ENCODE data around the gene RPL41.

Gene RPL41

DNA sequence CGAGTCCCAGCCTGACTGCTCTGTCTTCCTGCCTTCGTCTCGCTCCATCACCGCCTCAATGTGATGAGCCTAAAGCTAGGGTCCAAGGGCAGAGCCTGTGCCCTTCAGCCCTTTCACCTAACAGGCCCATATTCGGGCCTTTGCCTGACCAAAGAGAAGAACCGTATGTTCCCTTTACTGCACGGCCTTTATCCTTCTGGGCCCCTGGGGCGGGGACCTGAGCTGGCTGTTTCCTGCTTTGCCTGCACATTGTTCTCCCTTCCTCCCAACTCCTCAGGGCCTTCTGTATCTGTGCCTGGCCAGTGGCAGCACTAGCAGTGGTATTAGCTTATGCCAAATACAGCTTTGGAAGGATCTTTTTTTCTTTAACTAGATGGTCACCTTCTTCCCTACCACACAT lies 27.4 kb downstream of the RPL41 start:
- peaks cover 0 to 24% (median 10%) of the 10 kb centered on the region in 4 experiments for H3K4me1 ChIP-seq (ENCODE audit: control extremely low read depth in 1 of 4, control insufficient read depth in 4 of 4, insufficient read depth in 4 of 4, low read length in 3 of 4)
- 57% methylated on average over 8 of the region's 8 CpGs for WGBS (ENCODE audit: insufficient coverage)
- ChIA-PET POLR2A (no interaction called here), CTCF (interaction anchor here (0.8 to 10.6 kb wide), 7 partner anchors 10 to 78 kb away, joined by 3 to 90 read pairs (median 4); partner anchors contain the start of genes ESYT1 and RNF41)
- H3K36me3 ChIP-seq (ENCODE audit: control insufficient read depth in 4 of 4, insufficient read depth in 4 of 4, low read length in 3 of 4) = peaks cover 17 to 55% (median 50%) of the 10 kb centered on the region in 4 experiments
- H3K4me3 ChIP-seq (ENCODE audit: control insufficient read depth in 1 of 7, extremely low read depth in 1 of 7, insufficient read depth in 4 of 7, low read depth in 2 of 7, low read length in 6 of 7) = no peak overlapping the region
- no peaks in the 10 kb centered on the region for H3K27me3 ChIP-seq (replicated peaks in 2 of 5; ENCODE audit: control insufficient read depth in 4 of 5, insufficient read depth in 5 of 5, low read length in 4 of 5)
- H3K9me3 ChIP-seq (ENCODE audit: control extremely low read depth in 1 of 5, control insufficient read depth in 4 of 5, insufficient read depth in 2 of 5, low read depth in 1 of 5, low read length in 4 of 5) = no peaks in the 10 kb centered on the region
- H3K27ac ChIP-seq (ENCODE audit: insufficient read depth in 1 of 2, low read depth in 1 of 2, low read length in 2 of 2, poor library complexity in 1 of 2, severe bottlenecking in 2 of 2) = no peak overlapping the region
- DNase-seq = no peak

DNA sequence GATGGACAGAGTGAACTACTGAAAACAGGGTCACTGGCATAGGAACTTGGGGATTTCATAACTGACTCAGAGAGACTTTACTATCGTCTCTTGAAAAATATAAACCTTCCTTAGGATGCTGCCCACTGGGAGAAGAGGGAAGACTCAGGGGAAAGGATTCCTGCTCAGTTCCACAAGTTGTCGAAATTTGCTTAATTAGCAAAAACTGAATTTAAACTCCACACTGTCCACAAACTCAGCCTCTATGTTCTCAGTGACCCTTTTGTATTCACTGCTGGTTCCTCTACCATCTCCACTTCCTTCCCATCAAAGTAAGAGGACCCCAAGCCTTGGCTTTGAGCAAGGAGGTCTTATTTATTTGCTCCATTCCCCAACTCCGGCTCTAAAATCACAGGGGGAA lies 28.8 kb downstream of the RPL41 start:
- WGBS (ENCODE audit: insufficient coverage) = 100% methylated on average over 1 of the region's 3 CpGs
- no peaks in the 10 kb centered on the region for H3K27me3 ChIP-seq (replicated peaks in 2 of 5; ENCODE audit: control insufficient read depth in 4 of 5, insufficient read depth in 5 of 5, low read length in 4 of 5)
- DNase-seq = no peak
- ChIA-PET POLR2A (no interaction called here), CTCF (interaction anchor here (1.3 to 10.6 kb wide), 4 partner anchors 14 to 77 kb away, joined by 3 to 90 read pairs (median 12); partner anchors contain the start of genes ESYT1 and RNF41)
- H3K27ac ChIP-seq (ENCODE audit: insufficient read depth in 1 of 2, low read depth in 1 of 2, low read length in 2 of 2, poor library complexity in 1 of 2, severe bottlenecking in 2 of 2) = no peak overlapping the region
- H3K4me1 ChIP-seq (ENCODE audit: control extremely low read depth in 1 of 4, control insufficient read depth in 4 of 4, insufficient read depth in 4 of 4, low read length in 3 of 4) = peaks cover 0 to 23% (median 10%) of the 10 kb centered on the region in 4 experiments
- H3K4me3 ChIP-seq (ENCODE audit: control insufficient read depth in 1 of 7, extremely low read depth in 1 of 7, insufficient read depth in 4 of 7, low read depth in 2 of 7, low read length in 6 of 7) = no peak overlapping the region
- H3K36me3 ChIP-seq (ENCODE audit: control insufficient read depth in 4 of 4, insufficient read depth in 4 of 4, low read length in 3 of 4) = peaks cover 15 to 48% (median 43%) of the 10 kb centered on the region in 4 experiments
- no peaks in the 10 kb centered on the region for H3K9me3 ChIP-seq (ENCODE audit: control extremely low read depth in 1 of 5, control insufficient read depth in 4 of 5, insufficient read depth in 2 of 5, low read depth in 1 of 5, low read length in 4 of 5)

DNA sequence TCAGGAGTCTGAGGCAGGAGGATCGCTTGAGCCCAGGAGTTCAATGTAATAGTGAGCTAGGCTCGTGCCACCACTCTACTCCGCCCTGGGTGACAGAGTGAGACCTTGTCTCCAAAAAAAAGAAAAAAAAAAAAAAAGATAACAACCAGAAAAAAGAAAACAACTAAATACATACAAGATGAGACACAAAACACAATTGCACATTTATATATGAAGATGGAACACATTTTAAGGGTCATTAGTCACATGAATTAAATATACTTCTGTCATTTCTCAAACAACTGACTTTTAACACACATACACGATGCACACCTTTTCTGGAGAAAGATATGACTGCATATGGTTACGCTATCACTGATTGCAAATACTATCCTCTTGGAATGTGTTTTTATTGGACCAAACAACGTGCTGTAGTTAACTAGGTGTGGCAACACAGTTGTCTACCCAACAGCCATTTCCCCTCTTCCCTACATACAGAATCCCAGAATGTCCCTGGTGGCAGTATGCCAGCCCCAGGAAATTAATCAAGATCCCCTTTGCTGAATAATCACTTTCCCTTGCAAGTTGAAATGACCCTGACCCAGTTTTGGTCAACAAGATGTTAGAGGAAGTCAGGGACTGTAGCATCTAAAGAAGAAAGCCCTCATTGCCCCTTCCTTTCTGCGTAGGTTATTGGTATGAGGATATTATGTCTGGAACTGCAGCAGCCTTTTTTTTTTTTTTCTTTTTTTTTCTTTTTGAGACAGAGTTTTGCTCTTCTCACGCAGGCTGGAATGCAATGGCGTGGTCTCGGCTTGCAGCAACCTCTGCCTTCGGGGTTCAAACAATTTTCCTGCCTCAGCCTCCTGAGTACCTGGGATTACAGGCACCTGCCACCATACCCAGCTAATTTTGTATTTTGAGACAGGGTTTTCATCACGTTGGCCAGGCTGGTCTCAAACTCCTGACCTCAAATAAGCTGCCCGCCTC lies 30.3 kb downstream of the RPL41 start:
- POLR2A ChIA-PET = no interaction called here
- no peak overlapping the region for H3K4me3 ChIP-seq (ENCODE audit: control insufficient read depth in 1 of 7, extremely low read depth in 1 of 7, insufficient read depth in 4 of 7, low read depth in 2 of 7, low read length in 6 of 7)
- H3K9me3 ChIP-seq (ENCODE audit: control extremely low read depth in 1 of 5, control insufficient read depth in 4 of 5, insufficient read depth in 2 of 5, low read depth in 1 of 5, low read length in 4 of 5) = no peaks in the 10 kb centered on the region
- CTCF ChIA-PET = no interaction called here
- H3K27me3 ChIP-seq (replicated peaks in 2 of 5; ENCODE audit: control insufficient read depth in 4 of 5, insufficient read depth in 5 of 5, low read length in 4 of 5) = no peaks in the 10 kb centered on the region
- WGBS (ENCODE audit: insufficient coverage) = 96% methylated on average over 7 of the region's 13 CpGs
- peaks cover 15 to 38% (median 34%) of the 10 kb centered on the region in 4 experiments for H3K36me3 ChIP-seq (ENCODE audit: control insufficient read depth in 4 of 4, insufficient read depth in 4 of 4, low read length in 3 of 4)
- no peak overlapping the region for H3K27ac ChIP-seq (ENCODE audit: insufficient read depth in 1 of 2, low read depth in 1 of 2, low read length in 2 of 2, poor library complexity in 1 of 2, severe bottlenecking in 2 of 2)
- DNase-seq = no peak
- H3K4me1 ChIP-seq (ENCODE audit: control extremely low read depth in 1 of 4, control insufficient read depth in 4 of 4, insufficient read depth in 4 of 4, low read length in 3 of 4) = peaks cover 0 to 35% (median 24%) of the 10 kb centered on the region in 4 experiments

DNA sequence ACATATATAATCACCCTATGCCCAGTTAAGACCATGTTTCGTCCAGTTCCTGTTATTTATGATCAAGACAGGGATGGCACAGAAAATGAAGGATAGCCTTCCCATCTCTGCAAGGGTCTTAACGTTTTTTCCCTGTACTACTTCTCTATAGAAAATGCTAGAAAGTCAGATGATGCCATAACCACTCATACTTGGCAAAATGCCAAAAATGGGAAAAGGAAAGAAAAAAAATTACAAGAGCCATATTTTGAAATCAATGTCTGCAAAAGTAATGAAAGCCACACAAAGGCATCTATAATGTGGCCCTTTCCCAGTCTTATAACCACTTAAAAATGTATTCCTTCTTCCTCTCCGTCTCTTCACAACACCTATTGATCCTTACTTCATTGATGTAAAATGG lies 34.1 kb downstream of the RPL41 start:
- no peaks in the 10 kb centered on the region for H3K27me3 ChIP-seq (replicated peaks in 2 of 5; ENCODE audit: control insufficient read depth in 4 of 5, insufficient read depth in 5 of 5, low read length in 4 of 5)
- POLR2A ChIA-PET = interaction anchor here (0.7 kb wide), 2 partner anchors 79 to 196 kb away, joined by 4 to 8 read pairs; no protein-coding TSS in a partner anchor
- CTCF ChIA-PET = interaction anchor here (0.6 to 1.0 kb wide), 4 partner anchors 9 to 75 kb away, joined by 3 to 4 read pairs (median 3); partner anchors contain the start of gene ESYT1
- peaks cover 0 to 10% (median 5%) of the 10 kb centered on the region in 4 experiments for H3K36me3 ChIP-seq (ENCODE audit: control insufficient read depth in 4 of 4, insufficient read depth in 4 of 4, low read length in 3 of 4)
- H3K27ac ChIP-seq (ENCODE audit: insufficient read depth in 1 of 2, low read depth in 1 of 2, low read length in 2 of 2, poor library complexity in 1 of 2, severe bottlenecking in 2 of 2) = no peak overlapping the region
- peaks cover 2 to 36% (median 27%) of the 10 kb centered on the region in 4 experiments for H3K4me1 ChIP-seq (ENCODE audit: control extremely low read depth in 1 of 4, control insufficient read depth in 4 of 4, insufficient read depth in 4 of 4, low read length in 3 of 4)
- no peak overlapping the region for H3K4me3 ChIP-seq (ENCODE audit: control insufficient read depth in 1 of 7, extremely low read depth in 1 of 7, insufficient read depth in 4 of 7, low read depth in 2 of 7, low read length in 6 of 7)
- no CpG with 5 or more reads among the region's 3 CpGs for WGBS (ENCODE audit: insufficient coverage)
- no peaks in the 10 kb centered on the region for H3K9me3 ChIP-seq (ENCODE audit: control extremely low read depth in 1 of 5, control insufficient read depth in 4 of 5, insufficient read depth in 2 of 5, low read depth in 1 of 5, low read length in 4 of 5)
- peak; percentile 48 to 66 (median 61) for DNase-seq

DNA sequence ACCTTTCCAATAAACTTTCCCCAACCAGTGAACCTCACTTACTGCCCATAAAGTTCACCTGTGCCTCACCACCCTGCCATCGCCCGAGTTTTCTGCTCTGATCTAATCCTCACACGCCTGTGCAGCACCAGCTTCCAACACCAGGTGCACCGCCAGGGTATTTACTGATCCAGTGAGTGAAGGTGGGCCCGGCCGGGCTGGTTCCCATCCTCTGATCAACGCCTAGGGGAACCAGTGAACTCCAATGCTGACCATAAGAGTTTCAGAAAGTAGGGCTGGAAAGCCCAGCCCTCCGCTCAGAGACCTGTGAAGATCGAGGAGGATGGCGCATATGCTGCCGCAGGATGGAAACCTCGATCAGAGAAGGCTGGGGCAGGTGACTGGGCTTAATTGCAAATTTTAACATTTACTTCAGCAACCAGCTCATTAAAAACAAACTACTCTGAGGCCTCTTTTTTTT lies 35.3 kb downstream of the RPL41 start:
- Histone ChIP-seq H3K4me1 (ENCODE audit: control extremely low read depth in 1 of 4, control insufficient read depth in 4 of 4, insufficient read depth in 4 of 4, low read length in 3 of 4) (peaks cover 2 to 36% (median 28%) of the 10 kb centered on the region in 4 experiments), H3K36me3 (ENCODE audit: control insufficient read depth in 4 of 4, insufficient read depth in 4 of 4, low read length in 3 of 4) (peaks cover 0 to 13% (median 8%) of the 10 kb centered on the region in 4 experiments), H3K9me3 (ENCODE audit: control extremely low read depth in 1 of 5, control insufficient read depth in 4 of 5, insufficient read depth in 2 of 5, low read depth in 1 of 5, low read length in 4 of 5) (no peaks in the 10 kb centered on the region), H3K4me3 (ENCODE audit: control insufficient read depth in 1 of 7, extremely low read depth in 1 of 7, insufficient read depth in 4 of 7, low read depth in 2 of 7, low read length in 6 of 7) (peak overlapping the region; percentile 47 to 91 (median 83)), H3K27ac (ENCODE audit: insufficient read depth in 1 of 2, low read depth in 1 of 2, low read length in 2 of 2, poor library complexity in 1 of 2, severe bottlenecking in 2 of 2) (peak overlapping the region; percentile 85 to 93), H3K27me3 (replicated peaks in 2 of 5; ENCODE audit: control insufficient read depth in 4 of 5, insufficient read depth in 5 of 5, low read length in 4 of 5) (no peaks in the 10 kb centered on the region)
- ChIA-PET POLR2A (interaction anchor here (1.0 to 1.4 kb wide), 2 partner anchors 24 to 70 kb away, joined by 4 to 5 read pairs; partner anchors contain the start of genes ESYT1 and RNF41), CTCF (interaction anchor here (1.0 to 1.3 kb wide), 4 partner anchors 13 to 34 kb away, joined by 4 to 8 read pairs (median 5); partner anchors contain the start of genes ESYT1 and ZC3H10)
- DNase-seq = peak in 2 of 3 donors; percentile 65 to 71
- 11% methylated on average over 12 of the region's 12 CpGs for WGBS (ENCODE audit: insufficient coverage)

DNA sequence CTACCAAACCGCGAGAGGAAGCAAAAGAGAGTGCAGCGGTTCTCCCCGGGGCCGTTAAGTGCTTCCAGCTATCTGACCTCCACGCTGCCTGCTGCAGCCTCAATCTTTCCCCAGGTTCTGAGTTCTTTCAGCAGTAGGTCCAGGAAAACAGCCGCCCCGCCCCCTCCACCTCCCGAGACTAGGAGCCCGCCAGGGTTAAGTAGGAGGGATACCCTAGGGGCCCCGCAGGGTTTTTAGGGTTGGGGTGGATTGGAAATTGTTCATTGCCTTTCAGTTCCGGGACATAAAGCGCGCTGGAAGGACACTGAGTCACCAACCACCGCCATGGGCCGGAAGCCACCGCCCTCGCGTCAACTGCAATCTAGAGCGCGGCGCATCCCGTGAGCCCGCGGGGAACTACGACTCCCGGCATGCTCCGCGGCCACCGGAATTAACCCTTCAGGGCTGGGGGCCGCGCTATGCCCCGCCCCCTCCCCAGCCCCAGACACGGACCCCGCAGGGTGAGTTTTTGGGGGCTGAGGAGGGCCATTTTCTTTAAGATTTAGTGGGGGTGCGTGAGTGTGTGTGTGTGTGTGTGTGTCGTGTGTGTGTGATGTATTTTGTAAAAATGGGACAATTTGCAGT lies 35.8 kb downstream of the RPL41 start, which contains the start of gene MYL6B:
TSS of gene MYL6B (plus strand) at position 456 of the 624 bp plus-strand sequence. CDS start 1,332 bp downstream, outside the sequence.
- H3K27ac ChIP-seq (ENCODE audit: insufficient read depth in 1 of 2, low read depth in 1 of 2, low read length in 2 of 2, poor library complexity in 1 of 2, severe bottlenecking in 2 of 2) = peak within 1 kb of the TSS; percentile 85 to 93
- peak within 1 kb of the TSS; percentile 47 to 91 (median 83) for H3K4me3 ChIP-seq (ENCODE audit: control insufficient read depth in 1 of 7, extremely low read depth in 1 of 7, insufficient read depth in 4 of 7, low read depth in 2 of 7, low read length in 6 of 7)
- no peaks in the 10 kb centered on the region for H3K27me3 ChIP-seq (replicated peaks in 2 of 5; ENCODE audit: control insufficient read depth in 4 of 5, insufficient read depth in 5 of 5, low read length in 4 of 5)
- DNase-seq = peak; percentile 88 to 95 (median 95)
- ChIA-PET POLR2A (interaction anchor here (1.0 to 1.4 kb wide), 2 partner anchors 24 to 70 kb away, joined by 4 to 5 read pairs; partner anchors contain the start of genes ESYT1 and RNF41), CTCF (interaction anchor here (1.0 to 1.3 kb wide), 4 partner anchors 13 to 34 kb away, joined by 4 to 8 read pairs (median 5); partner anchors contain the start of genes ESYT1 and ZC3H10)
- 0% methylated on average over 16 of the region's 37 CpGs for WGBS (ENCODE audit: insufficient coverage)
- H3K9me3 ChIP-seq (ENCODE audit: control extremely low read depth in 1 of 5, control insufficient read depth in 4 of 5, insufficient read depth in 2 of 5, low read depth in 1 of 5, low read length in 4 of 5) = no peaks in the 10 kb centered on the region
- H3K4me1 ChIP-seq (ENCODE audit: control extremely low read depth in 1 of 4, control insufficient read depth in 4 of 4, insufficient read depth in 4 of 4, low read length in 3 of 4) = peaks cover 2 to 41% (median 33%) of the 10 kb centered on the region in 4 experiments
- H3K36me3 ChIP-seq (ENCODE audit: control insufficient read depth in 4 of 4, insufficient read depth in 4 of 4, low read length in 3 of 4) = peaks cover 0 to 13% (median 8%) of the 10 kb centered on the region in 4 experiments
